Measurements from ENCODE around the gene SUPT6H.
"Not testable (repeated sequence)": the region's sequence is repeated elsewhere in the genome, so short reads cannot be mapped to it uniquely, and the experiment has no call there.

The SUPT6H gene

GRCh38 chr17:28722417-28723158 lies 60.6 kb downstream of the SUPT6H start:
- DNase-seq: no peak

- no peak for DNase-seq
These were observed 61.3 kb downstream of the SUPT6H start for GRCh38 chr17:28723159-28723835.

- not testable (repeated sequence) for DNase-seq
These were observed 62.0 kb downstream of the SUPT6H start for GRCh38 chr17:28723836-28724499.

- DNase-seq: no peak
These were observed 62.6 kb downstream of the SUPT6H start for GRCh38 chr17:28724500-28725165.

- no peak for DNase-seq
These were observed 63.2 kb downstream of the SUPT6H start for GRCh38 chr17:28725166-28725659.

GRCh38 chr17:28725660-28726225 lies 63.7 kb downstream of the SUPT6H start:
- no peak for DNase-seq

GRCh38 chr17:28726226-28726626 lies 64.2 kb downstream of the SUPT6H start, which contains the start of gene TLCD1:
TLCD1 (minus strand) TSS chr17:28726233; CDS start chr17:28726097, 136 bp downstream.
- DNase-seq: no peak

GRCh38 chr17:28726627-28727491 lies 64.9 kb downstream of the SUPT6H start:
- peak; percentile 89 for DNase-seq

GRCh38 chr17:28728364-28729200 lies 66.6 kb downstream of the SUPT6H start, which contains the start of gene NEK8:
NEK8 (plus strand) TSS chr17:28728788; CDS start chr17:28728814, 26 bp downstream.
- DNase-seq: peak; percentile 85

GRCh38 chr17:28729950-28730330 lies 67.9 kb downstream of the SUPT6H start:
- DNase-seq: no peak

- no peak for DNase-seq
These were observed 71.3 kb downstream of the SUPT6H start for GRCh38 chr17:28733346-28733745.

- no peak for DNase-seq
These were observed 72.8 kb downstream of the SUPT6H start for GRCh38 chr17:28734712-28735241.

- DNase-seq: no peak
These were observed 73.3 kb downstream of the SUPT6H start for GRCh38 chr17:28735242-28735722.

- DNase-seq: not testable (repeated sequence)
These were observed 74.1 kb downstream of the SUPT6H start for GRCh38 chr17:28735913-28736769.

GRCh38 chr17:28737316-28737715 lies 75.3 kb downstream of the SUPT6H start:
- DNase-seq: no peak

GRCh38 chr17:28737770-28738679 lies 76.0 kb downstream of the SUPT6H start:
- DNase-seq: no peak

- no peak for DNase-seq
These were observed 76.8 kb downstream of the SUPT6H start for GRCh38 chr17:28738680-28739384.
